ENCODE data around the gene REEP3.

Gene REEP3

GRCh38 chr10:63591600-63592379 lies 70.6 kb downstream of the REEP3 start:
- no peak for DNase-seq

DNA sequence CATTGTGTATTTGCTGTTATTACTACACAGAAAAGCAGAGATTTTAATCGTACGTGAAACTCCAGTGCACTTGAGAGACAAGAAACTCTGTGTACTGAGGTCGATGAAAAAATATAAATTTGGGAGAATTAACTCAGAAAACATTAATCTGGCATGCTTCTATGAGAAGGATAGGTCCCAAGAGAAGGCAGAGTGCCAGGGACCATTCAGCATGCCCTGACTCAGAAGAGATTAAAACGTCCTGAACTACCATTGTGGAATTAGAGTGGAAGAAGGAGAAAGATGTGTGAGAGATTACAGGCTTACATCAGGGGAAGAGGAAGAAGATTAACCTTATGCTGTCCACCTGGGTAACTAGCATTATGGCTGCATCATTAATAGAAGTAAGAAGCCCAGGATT lies 72.4 kb downstream of the REEP3 start:
- DNase-seq = no peak

DNA sequence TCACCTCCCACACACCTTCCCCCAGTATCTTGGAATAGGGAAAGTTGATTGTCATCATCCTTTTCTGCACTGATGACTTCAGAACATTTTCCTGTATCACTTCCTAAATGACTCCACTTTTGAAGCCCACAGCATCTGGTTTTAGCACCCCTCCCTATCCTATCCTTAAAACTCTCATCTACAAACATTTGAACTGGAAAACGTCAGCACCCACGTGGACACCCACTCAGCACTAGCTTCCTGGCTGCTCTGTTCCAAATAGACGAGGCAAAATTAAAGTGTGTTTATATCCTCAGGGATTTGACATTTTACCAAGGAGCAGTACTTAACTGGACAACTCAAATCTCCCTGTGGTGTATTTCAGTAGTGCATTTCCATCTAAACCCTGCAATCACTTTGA lies 73.9 kb downstream of the REEP3 start:
- no peak for DNase-seq

DNA sequence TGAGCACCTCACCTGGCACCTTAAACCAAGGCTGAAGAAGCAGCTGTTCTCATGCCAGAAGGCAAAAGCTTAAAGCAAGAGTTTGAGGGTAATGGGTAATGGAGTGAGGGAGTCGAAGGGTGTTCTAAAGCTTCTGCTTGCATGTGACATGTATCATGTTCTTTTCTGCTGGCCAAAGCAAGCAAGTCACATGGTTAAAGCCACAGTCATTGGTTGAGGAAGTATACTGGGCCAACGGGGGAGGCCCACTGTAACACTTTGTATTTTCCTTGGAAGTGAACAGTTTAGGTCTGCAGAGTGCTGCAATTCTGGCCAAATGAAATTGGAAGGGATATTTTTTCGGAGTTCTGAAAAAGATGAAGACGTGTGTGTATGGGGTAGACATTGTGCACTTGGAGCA lies 75.7 kb downstream of the REEP3 start:
- DNase-seq = no peak

DNA sequence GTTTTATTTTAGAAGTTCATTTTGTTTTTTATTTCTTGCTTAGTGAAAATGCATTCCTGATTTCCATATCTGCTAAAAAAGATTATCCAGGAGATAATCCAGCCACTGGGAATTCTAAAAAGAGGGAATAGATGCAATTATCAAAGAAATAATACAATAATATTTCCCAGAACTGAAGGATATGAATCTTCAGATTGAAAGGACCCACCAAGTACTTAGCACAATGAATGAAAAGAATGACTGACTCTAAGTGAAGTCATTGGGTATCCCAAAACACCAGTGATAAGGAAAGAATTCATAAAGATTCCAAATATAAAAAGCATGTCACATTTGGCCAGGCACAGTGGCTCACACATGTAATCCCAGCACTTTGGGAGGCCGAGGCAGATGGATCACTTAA lies 79.3 kb downstream of the REEP3 start:
- no peak for DNase-seq

DNA sequence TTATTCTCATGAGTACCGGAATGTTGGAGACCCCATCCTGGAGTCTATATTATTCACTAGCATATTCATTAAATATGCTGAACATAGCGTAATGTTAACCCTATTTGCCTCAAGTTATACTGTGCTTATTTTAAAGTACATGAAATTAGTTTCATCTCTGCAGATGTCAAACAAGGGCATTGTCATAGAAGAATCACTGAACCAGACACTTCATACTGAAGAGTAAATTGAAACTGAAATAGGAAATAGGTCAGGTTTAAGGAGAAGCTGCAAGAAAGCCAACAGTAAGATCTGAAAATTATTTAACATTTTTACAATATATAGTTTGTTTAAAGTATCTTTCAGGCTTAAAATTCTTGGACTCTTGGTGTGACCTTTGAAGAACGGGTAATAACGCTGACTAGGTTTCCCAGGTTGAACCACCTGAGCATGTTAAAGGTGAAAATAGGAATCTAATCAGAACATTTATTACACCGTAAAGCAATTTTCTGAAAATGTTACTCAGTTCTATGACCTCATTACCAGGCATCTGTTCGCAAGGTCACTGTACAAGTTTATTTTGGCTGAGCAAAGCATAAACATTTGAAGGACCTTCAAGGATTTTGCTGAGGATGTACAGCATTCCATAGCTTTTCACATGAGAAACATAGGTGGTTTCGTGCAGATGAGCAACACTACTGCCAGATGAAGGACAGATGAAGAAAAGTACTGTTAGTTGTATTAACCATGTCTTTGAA lies 82.7 kb downstream of the REEP3 start:
- no peak for DNase-seq

DNA sequence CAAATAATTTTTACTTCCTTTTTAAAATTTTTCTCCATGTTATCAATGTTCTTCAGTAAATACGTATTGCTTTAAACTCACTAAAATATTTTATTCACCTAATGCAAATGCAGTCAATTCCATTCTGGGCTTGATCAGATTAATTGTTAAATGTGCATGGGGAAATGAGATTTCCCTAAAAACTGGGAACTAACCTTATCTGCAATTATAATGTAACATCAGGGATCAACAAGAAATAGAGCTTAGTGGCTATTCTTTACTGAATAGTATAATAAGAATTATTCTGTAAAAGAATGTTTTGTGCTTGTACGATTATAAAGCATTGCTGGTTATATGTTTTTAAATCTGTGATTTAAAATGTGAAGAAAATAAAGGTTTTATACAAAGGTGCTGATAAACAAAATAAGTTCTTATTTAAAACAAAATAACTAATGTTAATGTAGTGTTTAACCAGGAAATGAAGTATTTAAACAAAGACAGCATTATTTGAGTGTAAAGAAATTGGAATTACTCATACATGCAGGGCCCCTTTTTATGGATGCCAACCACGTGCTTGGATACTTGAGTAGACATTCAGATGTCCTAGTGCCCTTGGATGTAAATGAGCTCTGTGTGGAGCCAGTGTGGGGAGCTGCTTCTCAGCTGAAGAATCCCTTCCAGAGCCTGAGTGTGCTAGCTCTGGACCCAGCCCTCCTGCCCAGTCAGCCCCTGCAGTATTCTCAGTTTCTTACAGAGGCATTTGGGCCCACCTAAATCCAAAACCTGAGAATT lies 84.2 kb downstream of the REEP3 start:
- no peak for DNase-seq

DNA sequence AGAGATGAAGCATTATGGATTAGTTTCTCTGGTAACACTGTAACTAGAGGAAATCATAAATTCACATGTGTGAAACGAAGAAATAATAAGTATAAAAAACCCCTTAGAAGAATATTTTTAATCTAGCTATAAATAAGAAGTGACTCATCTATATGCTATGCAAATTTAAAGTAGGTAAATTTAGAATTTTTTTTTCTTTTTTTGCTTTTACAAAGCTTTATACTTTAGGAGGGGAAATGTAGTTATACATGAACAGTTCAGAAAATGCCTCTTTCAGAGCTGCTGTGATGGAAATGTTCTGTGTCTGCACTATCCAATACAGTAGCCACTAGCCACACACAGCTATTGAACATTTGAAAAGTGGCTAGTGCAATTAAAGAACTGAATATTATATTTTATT lies 87.3 kb downstream of the REEP3 start:
- DNase-seq = no peak

GRCh38 chr10:63611078-63611477 lies 89.9 kb downstream of the REEP3 start:
- DNase-seq = no peak

- no peak for DNase-seq
Observed at GRCh38 chr10:63614371-63614891, 93.2 kb downstream of the REEP3 start.

DNA sequence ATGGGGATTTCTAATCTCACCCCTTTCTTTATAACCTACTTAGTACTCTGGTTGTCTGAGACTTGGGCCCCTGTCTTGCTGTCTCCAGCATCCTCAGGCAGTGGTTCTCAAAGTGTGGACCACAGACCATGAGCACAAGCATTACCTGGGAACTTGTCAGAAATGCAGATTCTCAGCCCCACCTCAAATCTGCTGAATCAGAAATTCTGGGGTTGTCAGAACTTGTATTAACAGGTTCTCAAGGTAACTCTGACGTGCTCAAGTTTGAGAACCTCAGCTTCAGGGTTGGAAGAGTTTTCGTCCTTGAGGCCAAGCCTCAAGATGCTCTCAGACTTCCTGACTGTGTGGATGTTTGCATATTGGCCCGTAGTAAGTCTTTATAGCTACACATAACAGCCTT lies 97.4 kb downstream of the REEP3 start:
- no peak for DNase-seq

DNA sequence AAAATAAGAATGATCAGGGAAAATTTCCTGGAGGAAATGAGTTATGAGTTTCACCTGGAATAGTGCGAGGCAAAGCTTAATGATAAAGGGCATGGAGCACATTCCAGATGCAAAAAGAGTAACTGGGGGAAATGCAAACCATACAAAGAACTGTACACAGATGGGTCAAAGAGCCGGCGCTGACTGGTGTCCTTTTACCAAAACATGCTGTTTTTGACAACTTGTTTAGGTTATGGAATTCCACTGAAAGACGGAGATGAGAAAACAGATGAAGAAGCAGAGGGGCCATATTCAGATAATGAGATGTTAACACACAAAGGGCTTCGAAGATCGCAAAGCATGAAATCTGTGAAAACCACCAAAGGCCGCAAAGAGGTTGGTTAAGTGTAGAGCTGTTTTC lies 98.2 kb downstream of the REEP3 start:
- DNase-seq = no peak

- no peak for DNase-seq
Observed at GRCh38 chr10:63622097-63622496, 100.9 kb downstream of the REEP3 start.

DNA sequence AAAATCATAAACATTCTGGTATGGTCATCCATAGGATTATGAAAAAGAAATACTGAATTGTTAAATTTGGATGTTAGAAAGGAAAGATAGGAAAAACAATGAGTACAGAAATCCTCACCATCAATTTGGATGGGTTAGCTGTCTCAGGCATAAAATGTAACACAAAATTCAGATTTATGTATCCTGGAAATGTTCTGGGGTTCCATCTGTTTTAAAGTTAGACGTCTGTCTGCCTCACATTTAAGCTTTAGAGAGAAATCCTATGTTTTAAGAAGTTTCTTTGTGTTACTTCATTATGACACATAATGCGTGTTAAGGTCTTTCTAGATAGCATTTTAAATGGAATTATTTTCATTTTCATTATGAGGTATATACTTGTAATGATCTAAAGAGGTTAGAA lies 103.5 kb downstream of the REEP3 start:
- no peak for DNase-seq

DNA sequence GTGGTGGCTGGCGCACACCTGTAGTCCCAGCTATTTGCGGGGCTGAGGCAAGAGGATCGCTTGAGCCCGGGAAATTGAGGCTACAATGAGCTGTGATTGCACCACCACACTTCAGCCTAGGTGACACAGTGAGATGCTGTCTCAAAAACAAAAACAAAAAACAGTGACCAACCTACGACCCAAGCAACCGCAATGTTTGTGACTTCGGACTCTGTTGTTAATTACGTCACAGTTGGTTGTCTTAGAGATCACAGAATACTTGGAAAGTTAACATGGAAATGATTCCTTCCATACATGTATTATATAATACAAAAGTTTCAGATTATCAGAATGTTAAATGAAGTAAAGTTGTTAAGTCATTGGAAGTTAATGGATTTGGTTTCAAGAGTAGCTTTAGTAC lies 106.2 kb downstream of the REEP3 start:
- DNase-seq = no peak

DNA sequence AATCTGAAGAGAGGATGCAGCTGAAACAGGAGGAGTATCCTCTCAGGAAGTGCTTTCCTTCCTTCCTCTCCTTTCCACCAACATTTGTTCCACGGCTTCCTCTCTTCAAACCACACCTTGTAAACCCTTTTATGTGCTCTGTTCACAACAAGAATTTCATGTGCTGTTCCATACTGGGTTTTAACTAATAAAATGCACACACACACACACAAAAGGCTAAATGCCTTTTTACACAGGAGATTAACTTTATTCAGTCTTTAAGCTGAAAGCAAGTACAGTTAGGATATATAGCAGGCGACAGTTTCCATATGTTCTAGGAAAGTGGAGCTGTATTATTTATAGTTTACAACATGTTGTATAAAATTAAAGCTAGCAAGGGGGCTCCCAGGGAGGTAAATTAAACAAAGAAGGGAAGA lies 106.7 kb downstream of the REEP3 start:
- DNase-seq = no peak

GRCh38 chr10:63628526-63629362 lies 107.5 kb downstream of the REEP3 start:
- no peak for DNase-seq

DNA sequence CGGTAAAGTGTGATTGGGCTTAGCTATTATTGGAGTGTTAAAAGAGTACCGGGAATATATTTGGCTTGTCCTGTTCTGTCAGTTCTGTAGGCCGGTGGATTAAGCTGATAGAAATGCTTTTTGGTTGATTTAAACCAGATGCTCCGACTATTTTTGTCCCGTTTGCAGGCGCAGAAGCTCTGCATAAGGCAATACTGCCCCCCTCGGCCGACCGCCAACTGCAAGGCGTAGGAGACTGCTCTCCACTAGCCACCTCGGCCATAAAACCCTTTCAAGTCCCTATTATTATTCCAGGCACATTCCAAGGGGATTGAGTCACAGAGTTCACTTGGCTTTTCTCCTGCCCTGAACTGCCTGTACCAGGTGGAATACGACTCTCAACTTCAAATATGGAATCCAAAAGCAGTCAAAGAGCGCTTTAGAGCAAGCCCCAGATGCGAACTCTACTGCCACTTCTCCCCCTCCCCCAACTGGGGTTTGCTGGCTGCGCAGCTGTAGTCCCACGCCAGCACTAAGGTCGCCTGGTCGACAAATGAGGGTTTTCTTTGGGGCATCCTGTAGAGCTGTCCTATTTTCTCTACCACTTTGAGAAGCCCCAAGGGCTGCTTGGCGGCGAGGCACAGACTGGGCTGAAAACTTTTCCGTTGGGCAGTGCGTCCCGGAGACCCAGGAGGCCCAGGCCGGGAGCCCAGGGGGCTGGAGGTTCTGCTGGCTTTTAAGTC lies 108.3 kb downstream of the REEP3 start:
- peak; percentile 75 for DNase-seq

DNA sequence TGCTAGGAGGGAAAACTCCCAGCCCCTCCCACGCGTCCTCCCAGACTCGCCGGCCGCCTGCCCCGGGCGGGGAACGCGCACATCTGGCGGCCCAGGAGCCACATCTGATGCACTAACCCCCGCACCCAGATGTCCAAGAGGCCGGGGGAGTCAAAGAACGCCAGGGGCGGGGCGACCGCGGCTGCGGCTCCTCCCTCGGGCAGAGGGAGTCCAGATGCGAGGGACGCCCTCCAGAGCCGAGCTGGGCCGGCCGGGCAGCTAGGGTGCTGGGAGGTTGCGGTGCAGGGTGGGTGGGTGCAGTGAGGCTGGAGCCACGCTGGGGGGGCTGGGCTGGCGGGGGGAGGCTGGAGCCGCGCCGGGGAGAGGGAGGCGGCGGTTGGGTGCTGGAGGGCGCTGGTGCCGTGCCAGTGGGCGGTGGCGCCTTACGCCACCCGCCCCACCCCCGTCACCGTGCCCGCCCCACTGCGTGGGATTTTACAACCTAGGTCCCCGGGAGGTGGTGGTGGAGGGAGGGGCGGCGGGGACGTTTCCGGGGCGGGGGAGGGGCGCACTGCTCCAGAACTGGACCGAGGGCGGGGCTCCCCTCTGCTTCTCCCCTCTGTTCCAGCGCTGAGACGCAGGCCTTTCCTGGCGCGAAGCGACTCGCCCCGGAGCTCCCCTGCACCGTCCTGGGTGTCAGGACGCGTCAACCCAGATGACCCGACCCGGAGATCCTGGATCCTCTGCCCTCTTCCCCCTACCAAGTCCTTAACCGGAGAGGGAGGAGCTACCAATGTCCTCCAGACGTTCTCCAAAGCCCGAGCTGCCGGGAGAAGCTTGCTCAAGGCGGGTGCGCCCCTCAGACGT lies 109.1 kb downstream of the REEP3 start:
- DNase-seq = peak; percentile 78

DNA sequence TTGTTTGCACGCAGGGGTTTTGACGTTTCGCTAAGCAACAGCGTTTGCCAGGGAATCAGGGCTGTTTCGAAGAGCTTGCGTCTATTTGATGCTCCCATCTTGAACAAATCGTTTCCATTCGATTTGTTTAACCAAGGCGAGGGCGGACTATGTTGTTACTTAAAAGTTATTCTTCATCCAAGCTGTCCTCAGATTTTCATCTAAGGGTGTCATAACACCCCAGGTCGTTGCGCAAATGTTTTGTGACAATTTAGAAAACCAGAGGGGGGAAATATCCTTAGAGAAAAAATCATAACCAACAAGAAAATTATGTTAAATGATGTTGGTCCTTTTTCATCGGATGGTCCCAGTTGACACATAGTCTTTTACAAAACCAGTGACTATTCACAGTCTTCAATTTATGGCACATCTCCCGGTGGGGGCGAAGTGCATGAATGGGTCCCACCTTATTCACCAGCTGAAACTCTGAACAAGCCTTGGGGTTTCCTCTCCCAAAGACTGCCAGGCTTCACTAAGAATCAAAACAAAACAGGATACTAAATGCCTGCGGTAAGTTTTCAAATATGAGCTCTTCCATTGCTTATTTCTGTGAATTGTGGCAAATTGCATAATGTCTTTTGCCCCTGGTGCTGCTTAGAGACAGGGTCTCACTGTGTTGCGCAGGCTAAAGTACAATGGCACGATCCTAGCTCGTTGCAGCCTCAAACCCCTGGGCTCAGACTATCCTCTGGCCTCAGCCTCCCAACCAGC lies 109.9 kb downstream of the REEP3 start:
- DNase-seq = no peak
